Measurements from ENCODE around the gene RTN4.

DNA sequence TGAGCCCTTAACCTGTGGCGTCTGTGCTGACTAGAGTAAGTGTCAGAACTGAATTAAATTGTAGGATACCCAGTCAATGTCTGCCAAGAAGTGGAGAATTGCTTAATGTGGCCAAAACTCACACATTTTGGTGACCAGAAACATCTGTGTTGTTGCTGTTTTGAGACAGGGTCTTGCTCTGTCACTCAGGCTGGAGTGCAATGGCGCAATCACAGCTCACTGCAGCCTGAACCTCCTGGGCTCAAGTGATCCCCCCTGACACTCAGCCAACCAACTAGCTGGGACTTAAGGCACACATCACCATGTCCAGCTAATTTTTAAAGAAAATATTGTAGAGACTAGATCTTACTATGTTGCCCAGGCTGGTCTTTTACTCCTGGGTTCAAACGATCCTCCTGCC is 34.4 kb upstream of the RTN4 start:
- TF ChIP-seq, protein P1, sequence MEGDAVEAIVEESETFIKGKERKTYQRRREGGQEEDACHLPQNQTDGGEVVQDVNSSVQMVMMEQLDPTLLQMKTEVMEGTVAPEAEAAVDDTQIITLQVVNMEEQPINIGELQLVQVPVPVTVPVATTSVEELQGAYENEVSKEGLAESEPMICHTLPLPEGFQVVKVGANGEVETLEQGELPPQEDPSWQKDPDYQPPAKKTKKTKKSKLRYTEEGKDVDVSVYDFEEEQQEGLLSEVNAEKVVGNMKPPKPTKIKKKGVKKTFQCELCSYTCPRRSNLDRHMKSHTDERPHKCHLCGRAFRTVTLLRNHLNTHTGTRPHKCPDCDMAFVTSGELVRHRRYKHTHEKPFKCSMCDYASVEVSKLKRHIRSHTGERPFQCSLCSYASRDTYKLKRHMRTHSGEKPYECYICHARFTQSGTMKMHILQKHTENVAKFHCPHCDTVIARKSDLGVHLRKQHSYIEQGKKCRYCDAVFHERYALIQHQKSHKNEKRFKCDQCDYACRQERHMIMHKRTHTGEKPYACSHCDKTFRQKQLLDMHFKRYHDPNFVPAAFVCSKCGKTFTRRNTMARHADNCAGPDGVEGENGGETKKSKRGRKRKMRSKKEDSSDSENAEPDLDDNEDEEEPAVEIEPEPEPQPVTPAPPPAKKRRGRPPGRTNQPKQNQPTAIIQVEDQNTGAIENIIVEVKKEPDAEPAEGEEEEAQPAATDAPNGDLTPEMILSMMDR (IDR thresholded peaks at IDR 0.05; ENCODE audit: low read depth, low read length, poor library complexity, severe bottlenecking), result no peak
- TF ChIP-seq EZH2phosphoT487 (IDR thresholded peaks at IDR 0.05; ENCODE audit: borderline replicate concordance, low read length), result no peak

Data from DOHH2 (cell line).